Peyer's patch (tissue), 4 donors: ENCODE results near the gene AMN1.

ENCODE experiments used
- CTCF ChIP-seq, 6 experiments: fragments of 450-650 bp in 4 of 6; fragments of 200-600 bp in 2 of 6; sonication (generic) in 1 of 6; IDR thresholded peaks; one replicate each; pipeline ENCODE4 v1.5.1; 2017 to 2019; ENCODE audit warnings: antibody characterized with exemption in 6 of 6, mild to moderate bottlenecking in 3 of 6, moderate library complexity in 1 of 6
- POLR2A ChIP-seq, 2 donors: fragments of 450-650 bp; IDR thresholded peaks; one replicate each; pipeline ENCODE4 v1.5.1; 2017; ENCODE audit warnings: antibody characterized with exemption in 2 of 2, mild to moderate bottlenecking in 2 of 2, moderate library complexity in 2 of 2

- TF ChIP-seq CTCF (IDR thresholded peaks at IDR 0.05) = no peak
- TF ChIP-seq POLR2A (IDR thresholded peaks at IDR 0.05) = no peak
Observed at GRCh38 chr12:31626270-31626995, 102.4 kb downstream of the AMN1 start.
